Ascending aorta (tissue), 2 donors: ENCODE data around the gene YIPF7. TPM values are rescaled to one million over a fixed set of nuclear protein-coding genes. Genes with fewer than 3 reads are reported as not detected.

Experiments used
- DNase-seq, 2 donors: peaks; one replicate each; pipeline ENCODE4 v3.0.0-alpha.2; 2019; ENCODE audit warnings: low spot score in 2 of 2
- H3K27ac ChIP-seq, 2 donors: fragments of 200-600 bp; sonication (generic); one replicate each; pipeline ENCODE4 v1.5.1; 2016 to 2017; ENCODE audit warnings: mild to moderate bottlenecking in 1 of 2
- H3K27me3 ChIP-seq: fragments of 200-600 bp; sonication (generic); one replicate; pipeline ENCODE4 v1.5.1; 2017
- H3K36me3 ChIP-seq, 2 donors: fragments of 200-600 bp; sonication (generic); one replicate each; pipeline ENCODE4 v1.5.1; 2016
- H3K4me1 ChIP-seq, 2 donors: fragments of 200-600 bp; sonication (generic); one replicate each; pipeline ENCODE4 v1.5.1; 2016 to 2017; ENCODE audit warnings: mild to moderate bottlenecking in 1 of 2
- H3K4me3 ChIP-seq, 2 donors: fragments of 200-600 bp; sonication (generic); one replicate each; pipeline ENCODE4 v1.5.1; 2016 to 2017; ENCODE audit warnings: mild to moderate bottlenecking in 1 of 2
- H3K9me3 ChIP-seq, 2 donors: fragments of 200-600 bp; sonication (generic); one replicate each; pipeline ENCODE4 v1.5.1; 2016
- CTCF ChIP-seq, 3 experiments: fragments of 200-600 bp in 2 of 3; fragments of 450-650 bp in 1 of 3; sonication (generic) in 2 of 3; IDR thresholded peaks; one replicate each; pipeline ENCODE4 v1.5.1; 2016 to 2019; ENCODE audit warnings: antibody characterized with exemption in 3 of 3, mild to moderate bottlenecking in 1 of 3, moderate library complexity in 1 of 3
- intact Hi-C: fragments of 100-400 bp; cut with DNase I; formaldehyde crosslinking; loops from one replicate; pipeline ENCODE4 v1.15.1; 2023
- total RNA-seq: library from RNA; depleted of rRNA; stranded (reverse); fragments of >200 nt; gene quantifications from one replicate; pipeline ENCODE4 v1.1.0, GENCODE V29; 2016

The YIPF7 gene
- total RNA-seq, 1 donor from 2014 or later = not detected

- DNase-seq = no peak
- Histone ChIP-seq H3K36me3 (no peaks in the 10 kb centered on the region), H3K4me3 (no peak overlapping the region), H3K27me3 (no peaks in the 10 kb centered on the region), H3K9me3 (no peaks in the 10 kb centered on the region), H3K4me1 (no peaks in the 10 kb centered on the region), H3K27ac (no peak overlapping the region)
- TF ChIP-seq CTCF (IDR thresholded peaks at IDR 0.05) = no peak
- intact Hi-C loops = no loop called here
Observed at GRCh38 chr4:44623676-44624075, 27.7 kb downstream of the YIPF7 start.

DNA sequence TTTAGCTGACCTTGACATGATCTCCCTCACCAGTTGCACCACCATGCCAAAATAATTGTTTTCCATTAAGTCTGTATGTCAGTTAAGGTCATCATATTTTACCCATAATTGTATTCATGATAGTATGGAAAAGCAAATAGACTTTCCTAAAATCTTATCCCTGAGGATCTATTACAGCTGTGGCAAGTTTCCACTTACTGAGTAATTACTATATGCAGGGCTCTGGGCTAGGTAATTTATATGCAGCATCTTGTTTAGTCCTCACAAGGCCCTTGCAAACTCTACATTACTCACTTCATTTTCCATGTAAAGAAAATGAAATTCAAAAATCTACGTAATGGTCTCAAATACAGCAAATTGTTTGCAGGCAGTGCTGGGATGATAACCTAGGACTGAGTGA is 34.8 kb downstream of the YIPF7 start:
- no peak for TF ChIP-seq CTCF (IDR thresholded peaks at IDR 0.05)
- Histone ChIP-seq H3K36me3 (no peaks in the 10 kb centered on the region), H3K4me1 (no peaks in the 10 kb centered on the region), H3K27me3 (no peaks in the 10 kb centered on the region), H3K27ac (no peak overlapping the region), H3K4me3 (no peak overlapping the region), H3K9me3 (no peaks in the 10 kb centered on the region)
- DNase-seq = no peak
- intact Hi-C loops = no loop called here

DNA sequence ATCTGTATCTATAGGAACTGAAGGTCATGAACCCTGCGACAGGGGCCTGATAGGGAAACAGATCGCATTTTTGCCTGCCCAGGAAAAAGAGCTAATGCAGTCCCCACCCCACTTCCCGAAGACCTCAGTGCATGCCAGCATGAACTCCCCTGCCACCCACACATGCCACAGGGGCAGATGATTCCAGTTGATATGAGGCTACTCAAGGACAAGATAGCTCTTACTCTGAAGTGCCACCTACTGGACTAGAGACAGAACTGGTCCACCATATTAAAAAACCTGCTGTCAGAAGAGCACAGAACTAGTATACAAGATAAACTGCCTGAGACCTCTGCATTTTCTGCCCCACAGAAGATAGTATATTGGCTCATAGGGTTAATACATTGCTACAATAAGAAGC is 68.0 kb downstream of the YIPF7 start:
- peaks cover 0 to 3% of the 10 kb centered on the region in 2 donors for H3K9me3 ChIP-seq
- no peak for TF ChIP-seq CTCF (IDR thresholded peaks at IDR 0.05)
- no peaks in the 10 kb centered on the region for H3K27me3 ChIP-seq
- H3K4me3 ChIP-seq = no peak overlapping the region
- no peaks in the 10 kb centered on the region for H3K36me3 ChIP-seq
- no peak overlapping the region for H3K27ac ChIP-seq
- no peaks in the 10 kb centered on the region for H3K4me1 ChIP-seq
- intact Hi-C loops = no loop called here
- no peak for DNase-seq

DNA sequence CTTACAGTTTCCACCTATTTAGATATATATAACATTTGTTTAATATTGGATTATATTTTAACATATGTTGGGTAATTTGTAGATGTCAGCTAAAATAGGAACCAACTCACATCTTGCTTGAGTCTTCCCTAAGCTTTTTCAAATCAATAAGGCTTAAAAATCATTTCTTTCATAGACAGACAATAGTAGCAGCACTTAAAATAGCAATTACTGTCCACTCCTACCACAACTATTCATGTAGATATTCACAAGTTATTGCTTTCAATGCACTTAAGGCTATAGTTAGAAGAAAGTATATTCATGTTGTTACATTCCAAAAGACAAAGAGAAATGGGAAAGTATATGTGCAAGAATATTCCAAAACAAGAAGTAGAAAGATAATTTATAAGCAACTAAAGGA is 71.2 kb downstream of the YIPF7 start:
- no peaks in the 10 kb centered on the region for H3K27me3 ChIP-seq

DNA sequence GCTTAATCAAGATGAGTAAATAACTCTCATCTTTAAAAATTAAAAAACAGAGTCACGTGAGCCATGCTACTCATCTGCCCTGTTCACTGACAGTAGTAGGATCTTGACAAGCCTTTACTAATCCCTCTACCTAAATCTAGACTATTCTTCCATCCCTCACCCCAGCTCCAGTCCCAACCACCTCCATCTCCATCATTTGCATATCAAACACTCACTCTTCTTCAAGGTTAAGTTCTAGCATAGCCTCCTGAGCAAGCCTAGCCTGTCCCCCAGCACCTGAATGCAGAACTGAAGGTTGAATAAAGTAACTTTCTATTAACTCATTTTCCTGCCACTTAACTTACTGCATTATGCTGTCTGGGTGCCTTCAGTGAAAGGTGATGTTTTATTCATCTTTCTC is 72.5 kb downstream of the YIPF7 start:
- DNase-seq = no peak
- peaks cover 0 to 3% of the 10 kb centered on the region in 2 donors for H3K9me3 ChIP-seq
- no peaks in the 10 kb centered on the region for H3K36me3 ChIP-seq
- H3K27me3 ChIP-seq = no peaks in the 10 kb centered on the region
- no peak overlapping the region for H3K27ac ChIP-seq
- no peak overlapping the region for H3K4me3 ChIP-seq
- TF ChIP-seq CTCF (IDR thresholded peaks at IDR 0.05) = no peak
- intact Hi-C loops = no loop called here
- H3K4me1 ChIP-seq = no peaks in the 10 kb centered on the region

More for the DNA sequence above, 71.2 kb downstream of the YIPF7 start:
- Histone ChIP-seq H3K27ac (no peak overlapping the region), H3K9me3 (peaks cover 0 to 3% of the 10 kb centered on the region in 2 donors), H3K36me3 (no peaks in the 10 kb centered on the region), H3K4me1 (no peaks in the 10 kb centered on the region), H3K4me3 (no peak overlapping the region)
- TF ChIP-seq CTCF (IDR thresholded peaks at IDR 0.05) = no peak
- no peak for DNase-seq
- intact Hi-C loops = no loop called here

Other genes with a start within 250 kb of the YIPF7 start
- 0.43 TPM for gene KCTD8, start 202.8 kb downstream of the YIPF7 start, total RNA-seq
- gene GUF1, start 26.8 kb upstream of the YIPF7 start, total RNA-seq = 14.5 TPM
- 32.6 TPM for gene GNPDA2, start 74.9 kb upstream of the YIPF7 start, total RNA-seq